Measurements from ENCODE around the gene TNFSF10. TPM values are rescaled to one million over a fixed set of nuclear protein-coding genes. Genes with fewer than 3 reads are reported as not detected.

The TNFSF10 gene
- polyA plus RNA-seq, 2 of the 4 experiments (the other 2 are of a cell fraction): 0.48 to 0.92 TPM

DNA sequence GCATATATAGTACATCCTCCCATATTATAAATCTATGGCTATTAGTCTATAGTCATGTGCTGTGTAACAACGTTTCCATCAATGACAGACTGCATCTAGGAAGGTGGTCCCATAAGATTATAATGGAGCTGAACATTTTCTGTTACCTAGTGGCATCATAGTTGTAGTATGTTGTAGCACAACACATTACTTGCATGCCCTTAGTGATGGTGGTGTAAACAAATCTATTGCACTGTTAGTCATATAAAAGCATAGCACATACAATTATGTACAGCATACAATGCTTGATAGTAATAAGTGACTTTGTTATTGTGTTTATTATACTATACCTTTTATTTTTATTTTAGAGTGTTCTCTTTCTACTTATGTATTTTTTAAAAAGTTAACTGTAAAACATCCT lies 37.4 kb upstream of the TNFSF10 start:
- Histone ChIP-seq H3K9me3 (no peaks in the 10 kb centered on the region), H3K27ac (peak overlapping the region; percentile 1 to 19; a peak in 1 of 6 replicates), H3K4me3 (no peak overlapping the region), H3K4me1 (peaks cover 48% of the 10 kb centered on the region), H3K4me2 (peak overlapping the region; percentile 42)
- CTCF ChIA-PET: no interaction called here
- TF ChIP-seq ZC3H11A (IDR thresholded peaks at IDR 0.05): no peak
- no peak for ATAC-seq
- DNase-seq (ENCODE audit: low read depth in 1 of 2, low spot score in 1 of 2): no peak
- WGBS (ENCODE audit: missing lambda C conversion rate): 32% methylated on average over 1 of the region's 1 CpG
- POLR2A ChIA-PET: no interaction called here
- no peak for FAIRE-seq

DNA sequence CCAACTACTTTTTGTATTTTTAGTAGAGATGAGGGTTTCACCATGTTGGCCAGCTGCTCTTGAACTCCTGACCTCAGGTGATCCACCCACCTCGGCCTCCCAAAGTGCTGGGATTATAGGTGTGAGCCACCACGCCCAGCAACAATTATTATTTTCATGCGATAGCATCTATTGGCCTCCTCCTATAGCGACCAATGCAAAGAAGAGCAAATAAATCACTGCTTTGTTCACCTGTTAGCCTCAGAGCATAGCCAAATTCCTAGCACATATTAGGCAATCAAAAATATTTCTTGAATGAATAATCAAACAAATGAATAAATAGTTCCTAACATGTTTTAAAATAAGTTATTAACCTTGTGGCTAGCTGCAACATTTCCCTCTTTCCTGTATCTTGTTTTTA lies 36.8 kb upstream of the TNFSF10 start:
- Histone ChIP-seq H3K4me3 (no peak overlapping the region), H3K27ac (peak overlapping the region; percentile 1 to 53; a peak in 2 of 6 replicates), H3K9me3 (no peaks in the 10 kb centered on the region), H3K4me1 (peaks cover 48% of the 10 kb centered on the region), H3K4me2 (peak overlapping the region; percentile 42)
- FAIRE-seq: no peak
- WGBS (ENCODE audit: missing lambda C conversion rate): 36% methylated on average over 4 of the region's 4 CpGs
- no peak for ATAC-seq
- no peak for DNase-seq (ENCODE audit: low read depth in 1 of 2, low spot score in 1 of 2)
- CTCF ChIA-PET: no interaction called here
- POLR2A ChIA-PET: no interaction called here
- TF ChIP-seq KDM1A (IDR thresholded peaks at IDR 0.05; ENCODE audit: low read depth) (no peak), GATA3 (IDR thresholded peaks at IDR 0.05; ENCODE audit: borderline replicate concordance) (0 out of 2 replicates have a peak, but pooled peaks have one; percentile 20), CEBPB (IDR thresholded peaks at IDR 0.05) (peak in 1 of 2 experiments; percentile 41; a peak in 2 of 4 replicates)
- TF ChIP-seq, protein P1, sequence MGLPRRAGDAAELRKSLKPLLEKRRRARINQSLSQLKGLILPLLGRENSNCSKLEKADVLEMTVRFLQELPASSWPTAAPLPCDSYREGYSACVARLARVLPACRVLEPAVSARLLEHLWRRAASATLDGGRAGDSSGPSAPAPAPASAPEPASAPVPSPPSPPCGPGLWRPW (IDR thresholded peaks at IDR 0.05): no peak

DNA sequence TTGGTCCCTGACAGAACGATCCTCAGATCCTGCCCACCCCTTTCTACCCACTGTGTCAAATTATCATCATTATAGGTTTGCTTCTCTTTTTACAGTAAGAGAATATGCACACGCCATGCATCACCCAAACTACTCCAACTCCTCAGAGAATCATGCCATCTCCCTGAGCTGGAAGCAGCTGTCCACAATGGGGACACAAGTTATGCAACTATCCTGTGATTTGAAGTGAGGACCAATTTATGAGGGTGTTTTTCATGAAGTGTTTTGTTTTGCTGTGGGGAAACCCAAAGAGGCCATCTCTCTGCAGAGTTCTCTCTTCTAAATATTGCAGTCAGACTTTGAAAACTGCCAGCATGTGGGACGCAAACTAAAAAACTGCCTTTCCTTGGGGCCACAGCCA lies 35.8 kb upstream of the TNFSF10 start:
- no peaks in the 10 kb centered on the region for H3K9me3 ChIP-seq
- ATAC-seq (no peak), FAIRE-seq (no peak), DNase-seq (ENCODE audit: low read depth in 1 of 2, low spot score in 1 of 2) (no peak)
- WGBS (ENCODE audit: missing lambda C conversion rate): 88% methylated on average over 3 of the region's 3 CpGs
- no peak overlapping the region for H3K4me3 ChIP-seq
- TF ChIP-seq FOSB (CRISPR knock-in tag; IDR thresholded peaks at IDR 0.05): no peak
- TF ChIP-seq GATA3 (IDR thresholded peaks at IDR 0.05; ENCODE audit: borderline replicate concordance): no peak
- no peak for TF ChIP-seq RAD21 (conservative IDR thresholded peaks at IDR 0.05 in 1 of 2, IDR thresholded peaks at IDR 0.05 in 1 of 2)
- no peak for TF ChIP-seq NR3C1 (IDR thresholded peaks at IDR 0.05)
- no peak for TF ChIP-seq ZFP36 (IDR thresholded peaks at IDR 0.05; ENCODE audit: borderline replicate concordance, partially characterized antibody)
- TF ChIP-seq ZNF302 (CRISPR knock-in tag; IDR thresholded peaks at IDR 0.05): no peak
- no peak for TF ChIP-seq RNF2 (IDR thresholded peaks at IDR 0.05; ENCODE audit: borderline replicate concordance, low read depth)
- no peak for TF ChIP-seq FOSL2 (IDR thresholded peaks at IDR 0.05)
- no peak for TF ChIP-seq FOSL2 (CRISPR knock-in tag; IDR thresholded peaks at IDR 0.05)
- TF ChIP-seq, protein P2, sequence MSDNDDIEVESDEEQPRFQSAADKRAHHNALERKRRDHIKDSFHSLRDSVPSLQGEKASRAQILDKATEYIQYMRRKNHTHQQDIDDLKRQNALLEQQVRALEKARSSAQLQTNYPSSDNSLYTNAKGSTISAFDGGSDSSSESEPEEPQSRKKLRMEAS (IDR thresholded peaks at IDR 0.05): no peak
- TF ChIP-seq POLR2AphosphoS2 (conservative IDR thresholded peaks at IDR 0.05; ENCODE audit: low read length): no peak
- TF ChIP-seq TP53 (CRISPR knock-in tag; IDR thresholded peaks at IDR 0.05): no peak
- no peak for TF ChIP-seq MYC (IDR thresholded peaks at IDR 0.05; ENCODE audit: borderline replicate concordance, low read length)
- TF ChIP-seq RARB (CRISPR knock-in tag; IDR thresholded peaks at IDR 0.05): no peak
- no peak for TF ChIP-seq MAZ (IDR thresholded peaks at IDR 0.05; ENCODE audit: borderline replicate concordance, low read depth, low read length)
- TF ChIP-seq, protein P3, sequence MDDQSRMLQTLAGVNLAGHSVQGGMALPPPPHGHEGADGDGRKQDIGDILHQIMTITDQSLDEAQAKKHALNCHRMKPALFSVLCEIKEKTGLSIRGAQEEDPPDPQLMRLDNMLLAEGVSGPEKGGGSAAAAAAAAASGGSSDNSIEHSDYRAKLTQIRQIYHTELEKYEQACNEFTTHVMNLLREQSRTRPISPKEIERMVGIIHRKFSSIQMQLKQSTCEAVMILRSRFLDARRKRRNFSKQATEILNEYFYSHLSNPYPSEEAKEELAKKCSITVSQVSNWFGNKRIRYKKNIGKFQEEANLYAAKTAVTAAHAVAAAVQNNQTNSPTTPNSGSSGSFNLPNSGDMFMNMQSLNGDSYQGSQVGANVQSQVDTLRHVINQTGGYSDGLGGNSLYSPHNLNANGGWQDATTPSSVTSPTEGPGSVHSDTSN (IDR thresholded peaks at IDR 0.05): no peak
- peak overlapping the region in 1 of 2 experiments; percentile 53; a peak in 3 of 6 replicates for H3K27ac ChIP-seq
- POLR2A ChIA-PET: no interaction called here
- CTCF ChIA-PET: no interaction called here
- H3K4me2 ChIP-seq: no peak overlapping the region
- H3K4me1 ChIP-seq: peaks cover 41% of the 10 kb centered on the region

All from A549 (cell line).